GM18870 (cell line): ENCODE results near the gene FXYD4.

ENCODE experiments used
- ATAC-seq: cut with Tn5 transposase; IDR thresholded peaks from one replicate; pipeline ENCODE4 v1.9.1; 2021; ENCODE audit warnings: moderate library complexity; ENCODE audit not compliant: unreplicated experiment

Gene FXYD4

DNA sequence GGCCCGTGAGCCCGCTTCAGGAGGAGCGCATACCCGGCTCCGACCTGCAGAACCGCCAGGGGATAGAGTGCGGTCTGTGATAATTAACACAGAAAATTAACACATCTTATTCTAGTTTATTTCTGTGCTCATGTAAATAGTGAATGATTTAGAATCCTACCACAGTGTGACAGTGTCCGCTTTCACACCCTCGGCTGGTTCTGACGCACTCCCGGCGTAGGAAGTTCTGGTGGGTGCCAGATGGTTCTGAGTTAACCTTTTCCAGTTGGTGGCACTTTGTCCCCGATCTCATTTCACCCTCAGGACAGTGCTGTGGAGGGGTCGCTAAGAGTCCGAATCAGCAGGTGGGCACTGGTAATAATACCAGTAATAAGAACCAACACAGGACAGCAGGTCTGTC, 28.3 kb upstream of the FXYD4 start:
- ATAC-seq, result no peak

DNA sequence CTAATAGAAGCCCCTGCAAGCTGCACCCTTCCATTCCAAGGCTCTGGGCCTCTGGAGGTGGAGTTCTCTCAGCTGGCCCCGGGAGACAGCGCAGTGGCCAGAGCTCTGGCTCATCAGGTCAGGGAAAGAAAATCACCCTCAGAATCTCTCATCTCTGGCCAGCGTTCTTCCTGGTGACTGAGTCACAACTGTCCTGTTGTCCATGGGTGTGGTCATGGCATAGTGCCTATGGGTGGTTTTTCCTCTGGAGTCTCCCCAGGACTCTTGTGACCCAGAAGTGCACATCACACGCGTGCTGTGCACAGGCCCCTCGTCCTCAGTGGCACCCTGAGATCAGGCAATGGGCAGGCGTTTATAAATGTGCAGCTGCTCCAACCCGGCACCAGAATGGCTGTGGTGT, 27.4 kb upstream of the FXYD4 start:
- ATAC-seq, result no peak

DNA sequence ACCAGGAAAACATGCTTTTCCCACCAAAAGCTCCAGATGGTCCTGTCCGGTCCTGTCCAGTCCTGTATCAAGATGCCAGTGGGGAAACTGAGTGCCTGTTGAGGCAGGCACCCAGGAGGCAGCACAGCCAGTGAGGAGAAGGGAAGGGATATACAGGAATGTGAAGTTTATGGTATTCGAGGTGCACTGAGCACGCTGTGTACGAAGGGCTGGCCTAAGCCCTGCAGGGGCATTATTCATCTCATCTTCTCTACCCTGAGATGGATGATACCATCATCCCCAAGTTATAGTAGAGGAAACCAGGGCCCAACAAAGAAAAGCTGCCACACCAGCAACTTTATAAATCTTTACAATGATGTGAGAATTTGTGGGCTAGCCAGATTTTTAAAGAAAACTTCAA, 23.4 kb upstream of the FXYD4 start:
- ATAC-seq, result no peak

DNA sequence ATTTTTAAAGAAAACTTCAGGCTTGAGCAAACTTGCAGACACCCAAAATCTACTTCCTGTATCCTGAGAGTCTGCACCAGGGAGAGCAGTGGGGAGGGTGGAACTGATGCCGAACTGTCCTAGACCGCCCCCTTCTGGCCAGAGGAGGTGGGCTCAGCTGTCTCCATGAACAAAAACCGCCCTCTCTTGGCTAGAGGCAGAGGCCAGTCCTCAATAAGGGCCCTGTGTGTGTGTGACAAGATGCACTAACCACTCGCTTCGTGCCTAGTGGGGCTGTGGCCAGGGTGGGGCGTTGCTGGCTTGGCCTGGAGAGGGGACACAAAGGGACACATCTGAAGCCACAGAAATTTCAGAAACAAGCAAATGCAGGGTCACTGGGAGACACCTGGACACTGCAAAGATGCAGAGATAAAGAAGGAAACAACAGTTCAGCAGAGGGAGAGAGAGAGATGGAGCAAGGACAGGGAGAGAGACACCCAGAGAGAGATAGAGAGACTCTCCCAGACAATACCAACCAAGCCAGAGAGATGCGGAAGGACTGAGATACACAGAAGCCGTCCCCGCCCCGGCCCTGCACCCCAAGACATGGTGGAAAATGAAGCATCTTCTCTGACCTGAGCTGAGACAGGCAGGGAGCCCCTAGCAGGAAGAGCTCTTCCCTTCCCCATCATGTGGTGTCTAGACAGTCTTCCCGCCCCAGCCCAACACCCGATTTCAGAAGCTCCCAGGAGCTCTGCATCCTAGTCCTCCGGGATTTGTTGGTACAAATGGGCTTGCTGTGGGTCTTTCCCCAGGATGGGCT, 22.7 kb upstream of the FXYD4 start:
- ATAC-seq, result peak; percentile 93

DNA sequence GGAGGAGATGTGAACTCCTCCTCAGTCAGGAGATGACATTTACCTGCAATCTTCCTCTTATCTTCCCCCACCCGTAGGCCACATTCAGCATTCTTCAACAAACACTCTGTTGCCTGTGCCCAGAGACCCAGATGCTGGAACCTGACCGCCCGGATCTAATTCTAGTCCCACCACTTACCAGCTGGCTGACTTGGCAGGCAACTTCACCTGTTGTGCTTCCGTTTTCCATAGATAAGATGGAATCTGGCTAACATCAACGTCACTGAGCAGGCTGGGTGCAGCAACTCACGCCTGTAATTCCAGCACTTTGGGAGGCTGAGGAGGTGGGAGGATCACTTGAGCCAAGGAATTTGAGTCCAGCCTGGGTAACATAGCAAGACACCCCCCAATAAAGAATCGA, 21.3 kb upstream of the FXYD4 start:
- no peak for ATAC-seq

DNA sequence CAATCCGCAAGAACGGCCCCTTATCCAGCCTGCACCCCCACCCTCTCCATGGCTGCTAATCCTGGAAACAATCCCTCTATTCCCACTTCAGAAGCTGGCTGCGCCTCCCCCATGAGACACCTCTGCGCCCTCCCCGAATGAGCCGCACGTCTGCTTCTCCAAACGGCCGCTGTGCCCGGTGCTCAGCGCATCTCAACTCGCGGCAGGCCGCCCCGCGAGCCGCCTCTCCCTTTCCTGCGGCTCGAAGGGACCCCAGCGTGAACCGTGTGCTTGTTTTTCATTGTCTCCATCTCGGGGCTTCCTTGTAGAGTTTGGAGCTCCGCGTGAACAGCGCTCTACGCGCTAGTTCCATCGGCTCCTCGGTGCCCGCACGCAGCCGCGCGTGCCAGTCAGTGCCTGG, 20.8 kb upstream of the FXYD4 start:
- no peak for ATAC-seq

DNA sequence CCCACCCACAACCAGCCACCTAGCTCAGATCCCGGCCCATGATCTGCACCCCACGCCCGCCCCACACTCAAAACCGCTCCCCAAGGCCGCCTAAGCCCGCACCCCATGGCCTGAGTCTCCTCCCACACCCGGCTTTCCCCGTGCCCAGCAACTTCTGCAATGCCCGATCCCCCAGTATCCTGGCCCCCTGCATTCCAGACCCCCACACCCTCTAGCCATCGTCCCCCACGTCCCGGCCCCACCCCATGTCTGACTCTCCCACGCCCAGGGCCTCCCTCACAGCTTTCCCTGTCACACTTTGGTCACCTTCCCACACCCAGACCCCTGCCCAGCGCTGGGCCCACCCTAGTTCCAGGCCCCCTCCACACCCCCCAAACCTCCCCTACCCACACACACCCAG, 20.1 kb upstream of the FXYD4 start:
- no peak for ATAC-seq

DNA sequence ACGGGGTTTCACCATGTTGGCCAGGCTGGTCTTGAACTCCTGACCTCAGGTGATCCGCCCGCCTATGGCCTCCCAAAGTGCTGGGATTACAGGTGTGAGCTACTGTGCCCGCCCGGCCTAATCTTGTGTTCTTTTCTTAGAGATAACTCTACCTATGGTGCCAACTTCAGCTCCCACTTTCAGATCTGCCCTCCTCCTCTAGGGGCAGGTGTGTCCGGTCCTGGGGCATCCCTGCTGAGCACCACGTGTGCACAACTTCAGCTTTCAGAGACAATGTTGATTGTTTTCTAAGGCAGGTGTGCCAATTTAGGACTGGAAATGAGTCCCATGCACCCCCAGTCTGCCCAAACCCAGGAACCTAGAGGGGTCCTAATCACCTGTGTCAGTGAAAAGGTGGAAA, 18.5 kb upstream of the FXYD4 start:
- ATAC-seq, result no peak

DNA sequence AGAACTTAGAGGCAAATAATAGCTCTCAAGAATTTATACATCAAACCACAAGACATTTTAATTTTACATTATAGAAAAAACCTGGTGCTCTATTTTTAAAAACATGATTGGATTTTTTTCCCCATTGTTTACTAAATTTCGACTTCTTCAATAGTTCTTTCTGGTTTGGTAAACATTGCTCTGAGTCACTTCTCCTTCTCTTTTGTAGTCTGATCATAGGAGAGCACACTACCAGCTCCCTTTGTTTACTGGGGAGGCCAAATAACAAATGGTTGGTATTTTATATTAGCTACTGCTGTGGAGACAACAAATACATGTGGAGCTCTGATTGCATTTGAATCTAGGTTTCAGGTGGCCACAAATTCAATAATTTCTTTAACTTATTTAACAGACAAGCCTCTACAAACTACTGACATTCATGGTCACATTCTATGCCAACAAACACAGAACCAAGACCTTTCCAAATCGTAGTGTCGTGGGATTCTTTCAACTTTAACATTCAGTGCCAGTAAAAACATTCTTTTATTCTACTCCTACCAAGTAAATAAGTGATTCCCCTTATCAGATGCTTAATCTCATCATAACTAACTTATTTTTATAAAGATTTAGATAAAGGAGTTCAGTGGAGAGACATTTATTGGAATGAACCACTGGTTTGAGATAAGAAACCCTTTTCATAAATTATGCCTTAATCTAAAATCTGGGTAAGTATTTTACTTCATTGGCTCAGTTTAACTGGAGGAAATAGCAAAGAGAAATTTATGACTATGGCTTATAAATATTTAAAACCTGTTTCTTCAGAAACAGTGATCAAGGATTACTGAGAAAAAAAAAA, 17.7 kb upstream of the FXYD4 start:
- no peak for ATAC-seq

DNA sequence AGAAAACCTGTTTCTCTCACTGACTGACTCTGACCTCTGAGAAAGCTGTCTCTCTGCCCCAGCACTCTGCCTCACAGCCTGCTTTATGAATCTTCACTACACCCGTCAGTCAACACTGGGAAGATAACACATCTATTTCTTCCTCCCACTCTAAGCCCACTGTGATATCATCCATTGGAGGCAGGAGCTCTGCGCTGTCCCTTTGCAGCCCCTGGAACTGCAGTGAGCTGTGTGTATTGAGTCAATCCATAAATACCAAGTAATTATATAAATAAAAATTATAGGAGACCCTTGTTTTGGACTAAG, 17.2 kb upstream of the FXYD4 start:
- no peak for ATAC-seq

DNA sequence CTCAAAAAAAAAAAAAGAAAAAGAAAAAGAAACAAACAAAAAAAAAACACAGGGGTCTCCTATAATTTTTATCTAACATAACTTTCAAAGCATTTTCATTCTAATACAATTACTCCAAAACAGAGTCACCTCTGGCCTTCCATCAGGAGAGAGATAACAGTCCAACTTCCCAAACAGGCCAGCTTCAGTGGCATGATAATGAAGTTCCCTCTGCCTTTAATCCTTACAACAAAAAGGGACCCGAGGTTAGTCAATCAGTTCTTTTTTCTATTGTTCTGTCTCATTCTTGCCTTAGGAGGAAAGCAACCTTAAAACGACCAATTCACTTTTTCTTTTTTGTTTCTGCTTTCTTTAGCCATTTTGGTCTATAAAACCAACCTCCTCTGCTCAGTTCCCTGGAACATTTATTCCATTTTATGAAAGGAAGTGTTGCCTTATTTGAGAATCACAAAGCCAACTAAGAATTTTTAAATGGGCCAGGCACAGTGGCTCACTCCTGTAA, 16.5 kb upstream of the FXYD4 start:
- ATAC-seq, result no peak

DNA sequence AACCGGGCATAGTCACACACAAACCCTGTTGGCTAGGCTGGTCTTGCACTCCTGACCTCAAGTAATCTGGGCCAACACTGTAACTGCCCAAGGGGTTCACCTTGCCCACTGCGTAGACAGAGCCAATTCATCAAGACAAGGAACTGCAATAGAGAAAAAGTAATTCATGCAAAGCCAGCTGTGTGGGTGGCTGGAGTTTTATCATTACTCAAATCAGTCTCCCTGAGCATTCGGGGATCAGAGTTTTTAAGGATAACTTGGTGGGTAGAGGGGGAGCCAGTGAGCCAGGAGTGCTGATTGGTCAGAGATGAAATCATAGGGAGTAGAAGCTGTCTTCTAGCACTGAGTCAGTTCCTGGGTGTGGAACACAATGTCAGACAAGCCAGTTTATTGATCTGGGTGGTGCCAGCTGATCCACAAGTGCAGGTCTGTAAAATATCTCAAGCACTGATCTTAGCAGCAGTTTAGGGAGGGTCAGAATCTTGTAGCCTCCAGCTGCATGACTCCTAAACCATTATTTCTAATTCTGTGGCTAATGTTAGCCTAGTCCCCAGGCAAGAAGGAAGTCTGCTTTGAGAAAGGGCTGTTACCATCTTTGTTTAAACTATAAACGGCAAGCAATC, 15.6 kb upstream of the FXYD4 start:
- no peak for ATAC-seq

DNA sequence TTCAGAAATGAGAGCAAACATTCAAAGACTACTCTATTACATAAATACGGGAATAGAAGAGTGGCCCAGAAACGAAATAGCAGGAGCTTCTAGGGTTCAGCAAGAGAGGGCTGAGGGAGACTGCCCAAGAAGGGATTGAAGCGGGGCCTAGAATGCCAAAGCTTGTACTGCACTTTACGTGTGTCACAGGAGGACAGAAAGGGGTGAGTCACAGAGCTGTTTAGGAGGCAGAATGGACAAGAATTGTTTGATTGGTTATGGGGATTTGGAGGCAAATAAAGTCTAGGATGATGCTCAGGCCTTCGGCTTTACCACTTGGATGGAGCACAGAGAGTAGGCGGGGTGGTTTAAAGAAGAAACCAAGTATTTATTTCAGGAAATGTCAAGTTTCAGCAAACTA, 11.3 kb upstream of the FXYD4 start:
- ATAC-seq, result no peak

DNA sequence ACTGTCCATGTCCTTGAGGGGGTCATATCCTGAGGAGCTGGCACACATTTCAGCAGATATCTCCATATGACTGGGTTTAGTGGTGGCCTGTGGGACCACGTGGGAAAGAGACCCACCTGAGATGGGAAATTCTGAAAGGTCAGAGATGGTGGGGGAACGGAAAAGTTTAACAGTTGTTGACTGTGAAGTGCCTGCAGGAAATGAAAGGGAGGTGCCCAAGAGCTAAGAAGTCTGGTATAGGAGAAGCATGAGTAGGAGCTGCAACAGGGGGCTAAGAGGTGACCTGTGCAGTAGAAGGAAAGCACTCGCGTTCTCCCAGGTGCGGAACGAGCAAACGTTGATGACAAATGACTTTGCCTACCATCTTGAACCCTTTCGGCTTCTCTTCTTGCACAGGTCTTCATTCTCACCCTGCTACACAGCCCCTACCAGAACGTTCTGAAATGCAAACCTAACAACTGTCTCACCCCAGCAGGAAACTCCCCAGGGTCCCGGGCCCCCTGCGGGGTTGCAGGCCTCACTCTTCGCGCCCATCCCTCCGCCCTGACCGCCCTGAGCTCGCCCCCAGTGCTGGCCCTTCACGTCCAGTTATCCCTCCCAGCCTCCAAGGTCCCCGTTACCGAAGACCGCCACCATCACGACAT, 9.8 kb upstream of the FXYD4 start:
- no peak for ATAC-seq

DNA sequence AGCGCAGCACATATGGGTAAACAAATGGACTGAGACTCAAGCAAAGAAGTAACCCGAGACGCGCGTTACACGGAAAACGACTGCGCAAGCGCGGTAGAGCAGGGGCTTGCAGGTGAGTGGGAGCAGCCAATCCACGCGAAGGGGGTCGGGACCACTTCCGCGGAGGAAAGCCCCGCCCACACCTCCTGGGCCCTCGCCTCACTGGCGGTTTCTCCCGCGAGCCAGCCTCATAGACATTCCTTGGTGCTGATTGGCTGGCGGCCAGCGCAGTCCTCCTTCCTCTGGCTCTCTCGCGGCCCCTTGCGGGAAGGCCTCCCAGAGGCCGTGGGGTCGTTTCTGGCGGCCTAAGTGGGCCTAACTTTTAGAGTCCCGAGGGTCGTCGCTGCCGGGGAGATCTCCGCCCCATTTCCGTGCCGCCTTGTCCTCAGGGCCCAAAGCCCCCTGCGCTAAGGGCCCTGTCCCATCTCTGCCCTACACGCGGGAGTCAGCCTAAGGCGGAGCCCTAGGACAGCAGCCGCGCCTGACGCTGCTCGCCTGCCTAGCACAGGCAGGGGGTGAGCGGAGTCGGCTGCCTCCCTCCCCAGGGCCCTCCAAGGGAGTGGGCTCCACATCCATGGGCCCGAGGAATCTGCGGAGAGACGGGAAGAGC, 9.1 kb upstream of the FXYD4 start:
- peak; percentile 90 for ATAC-seq

DNA sequence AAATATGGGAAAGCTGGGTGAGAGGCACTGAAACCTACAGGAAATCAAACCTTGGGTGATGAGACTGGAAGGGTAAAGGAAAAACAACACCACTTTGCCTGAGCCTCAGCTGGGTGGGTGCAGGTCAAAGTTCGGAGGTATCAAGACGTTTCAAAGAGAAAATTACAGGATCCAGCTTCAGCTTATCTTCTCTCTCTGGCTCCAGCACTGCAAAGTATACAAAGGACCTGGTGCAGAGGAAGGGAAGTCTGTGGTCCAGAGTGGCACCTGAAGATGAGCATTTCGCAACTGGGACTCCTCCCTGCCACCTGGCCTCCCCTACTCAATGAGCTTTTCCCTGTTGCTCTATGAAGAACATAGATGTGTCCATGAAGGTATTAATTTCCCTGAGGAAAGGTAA, 6.4 kb upstream of the FXYD4 start:
- no peak for ATAC-seq

DNA sequence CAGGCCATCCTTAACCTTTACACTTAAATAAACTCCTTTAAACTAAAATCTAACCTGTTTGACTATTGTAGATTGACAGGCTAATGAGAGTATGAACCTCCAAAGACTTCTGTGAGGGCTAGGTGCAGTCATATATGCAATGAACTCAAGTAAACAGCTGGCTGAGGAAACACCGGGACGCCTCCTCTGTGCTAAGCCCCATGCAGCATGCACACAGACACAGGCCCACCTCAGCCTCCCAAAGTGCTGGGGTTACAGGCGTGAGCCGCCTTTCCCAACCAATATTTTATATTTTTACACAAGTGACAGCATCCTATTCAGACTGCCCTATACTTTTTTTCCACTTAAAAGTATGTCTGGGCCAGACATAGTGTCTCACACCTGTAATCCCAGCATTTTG, 1.5 kb upstream of the FXYD4 start:
- ATAC-seq, result no peak

DNA sequence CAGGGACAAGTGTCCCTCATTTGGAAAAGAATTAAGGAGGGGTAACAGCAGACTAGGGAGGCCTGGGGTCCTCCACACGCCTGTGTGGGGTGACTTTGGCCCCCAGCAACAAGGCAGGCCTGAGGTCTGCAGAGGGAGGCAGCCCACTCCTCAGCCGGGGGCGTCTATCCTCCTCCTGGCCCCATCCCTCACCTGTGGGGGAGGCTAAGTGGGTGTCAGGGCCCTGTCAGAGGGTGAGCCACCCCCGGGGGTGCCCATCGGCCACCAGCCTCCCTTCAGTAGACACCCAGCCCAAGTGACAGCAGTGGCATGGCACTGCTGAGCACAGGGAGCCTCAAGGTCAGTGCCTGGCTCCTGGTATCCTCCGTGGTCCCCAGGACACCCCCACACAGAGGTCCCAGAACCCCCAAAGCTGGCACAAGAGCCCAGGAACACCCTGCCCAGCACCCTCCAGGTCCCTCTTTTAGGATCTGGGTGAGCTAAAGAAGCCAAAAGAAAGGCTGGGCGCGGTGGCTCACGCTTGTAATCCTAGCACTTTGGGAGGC, 693 bp upstream of the FXYD4 start:
- ATAC-seq, result no peak

DNA sequence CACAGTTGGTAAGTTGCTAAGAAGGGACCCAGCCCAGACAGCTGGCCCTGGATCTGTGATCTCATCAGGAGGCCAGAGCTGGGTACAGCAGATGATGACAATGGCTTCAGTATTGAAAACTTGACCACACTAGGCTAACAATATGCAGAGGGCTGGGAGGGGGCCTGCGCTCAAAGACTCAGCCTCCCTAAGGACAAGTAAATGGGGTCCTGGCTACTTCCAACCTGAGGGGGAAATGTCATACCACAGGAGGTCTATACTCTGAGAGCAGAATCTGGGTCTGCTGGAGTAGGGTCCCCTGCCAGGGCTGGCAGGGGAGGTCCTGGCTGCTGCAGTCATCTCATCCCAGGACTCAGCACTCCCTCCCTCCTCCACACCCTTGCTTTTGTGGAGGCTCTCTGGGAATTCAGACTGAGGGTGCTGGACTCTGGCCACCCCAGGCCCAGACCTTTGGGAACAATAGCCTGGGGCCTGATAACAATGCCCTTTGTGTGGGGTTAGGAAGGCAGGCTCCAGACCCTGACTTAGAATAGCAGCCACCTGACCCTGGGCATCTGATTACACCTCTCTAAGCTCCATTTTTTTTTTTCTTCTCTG, 1.4 kb downstream of the FXYD4 start:
- no peak for ATAC-seq

DNA sequence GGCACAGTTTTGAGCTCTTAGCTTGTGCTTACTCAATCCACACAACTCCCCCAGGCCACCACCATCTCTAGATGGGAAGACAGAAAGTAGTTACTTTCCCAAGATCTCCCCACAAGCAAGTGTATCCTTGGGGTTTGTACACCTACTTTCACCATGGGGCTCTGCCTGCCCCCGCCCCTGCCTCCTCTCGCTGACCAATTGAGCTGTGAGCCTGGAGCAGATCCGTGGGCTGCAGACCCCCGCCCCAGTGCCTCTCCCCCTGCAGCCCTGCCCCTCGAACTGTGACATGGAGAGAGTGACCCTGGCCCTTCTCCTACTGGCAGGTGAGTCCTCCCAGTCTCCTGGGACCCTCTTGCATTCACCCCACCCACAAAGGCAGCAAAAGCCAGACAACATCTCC, 2.0 kb downstream of the FXYD4 start:
- ATAC-seq, result no peak
